ENCODE measurements around the gene COA5.

Gene COA5

DNA sequence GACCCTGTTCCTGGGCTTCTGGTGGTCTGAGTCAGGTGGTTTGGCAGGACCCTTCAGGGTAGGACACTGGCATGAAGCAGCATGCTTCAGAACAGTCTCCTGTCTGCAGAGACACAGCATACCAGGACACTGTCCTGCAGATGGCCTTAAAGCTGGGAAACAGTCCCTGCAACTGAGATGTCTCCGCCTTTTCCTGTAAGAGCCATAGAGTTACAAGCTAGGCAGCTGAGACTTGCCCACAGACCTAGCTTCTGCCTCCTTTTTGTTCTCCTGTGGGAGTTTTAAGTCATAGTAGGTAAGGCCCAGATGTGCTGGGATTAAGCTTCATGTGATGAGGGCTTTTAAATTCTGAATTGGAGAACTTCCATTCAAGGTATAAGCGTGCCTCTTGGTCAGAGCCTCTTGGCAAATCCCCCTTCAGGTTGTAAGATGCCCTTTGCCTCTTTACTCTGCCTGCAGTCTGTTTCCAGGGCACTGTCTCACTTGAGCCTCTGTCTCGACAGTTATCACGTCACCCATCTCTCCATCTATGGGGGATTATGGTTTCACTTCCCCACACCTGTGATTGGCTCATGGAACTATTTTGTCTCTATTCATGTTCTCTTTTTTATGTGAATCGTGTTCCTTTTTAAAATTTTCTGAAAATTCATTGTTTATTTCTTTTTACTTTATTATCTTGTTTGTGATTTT is 51.8 kb downstream of the COA5 start:
- Histone ChIP-seq H3K27ac (no peak overlapping the region), H3K36me3 (peaks cover 100% of the 10 kb centered on the region), H3K4me3 (ENCODE audit: low read depth in 1 of 2, low read length in 1 of 2) (no peak overlapping the region), H3K4me1 (ENCODE audit: control insufficient read depth in 1 of 2, insufficient read depth in 1 of 2, low read depth in 1 of 2, low read length in 1 of 2) (no peaks in the 10 kb centered on the region), H3K9me3 (no peaks in the 10 kb centered on the region), H3K27me3 (no peaks in the 10 kb centered on the region)
- TF ChIP-seq, protein P1, sequence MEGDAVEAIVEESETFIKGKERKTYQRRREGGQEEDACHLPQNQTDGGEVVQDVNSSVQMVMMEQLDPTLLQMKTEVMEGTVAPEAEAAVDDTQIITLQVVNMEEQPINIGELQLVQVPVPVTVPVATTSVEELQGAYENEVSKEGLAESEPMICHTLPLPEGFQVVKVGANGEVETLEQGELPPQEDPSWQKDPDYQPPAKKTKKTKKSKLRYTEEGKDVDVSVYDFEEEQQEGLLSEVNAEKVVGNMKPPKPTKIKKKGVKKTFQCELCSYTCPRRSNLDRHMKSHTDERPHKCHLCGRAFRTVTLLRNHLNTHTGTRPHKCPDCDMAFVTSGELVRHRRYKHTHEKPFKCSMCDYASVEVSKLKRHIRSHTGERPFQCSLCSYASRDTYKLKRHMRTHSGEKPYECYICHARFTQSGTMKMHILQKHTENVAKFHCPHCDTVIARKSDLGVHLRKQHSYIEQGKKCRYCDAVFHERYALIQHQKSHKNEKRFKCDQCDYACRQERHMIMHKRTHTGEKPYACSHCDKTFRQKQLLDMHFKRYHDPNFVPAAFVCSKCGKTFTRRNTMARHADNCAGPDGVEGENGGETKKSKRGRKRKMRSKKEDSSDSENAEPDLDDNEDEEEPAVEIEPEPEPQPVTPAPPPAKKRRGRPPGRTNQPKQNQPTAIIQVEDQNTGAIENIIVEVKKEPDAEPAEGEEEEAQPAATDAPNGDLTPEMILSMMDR (IDR thresholded peaks at IDR 0.05): no peak

DNA sequence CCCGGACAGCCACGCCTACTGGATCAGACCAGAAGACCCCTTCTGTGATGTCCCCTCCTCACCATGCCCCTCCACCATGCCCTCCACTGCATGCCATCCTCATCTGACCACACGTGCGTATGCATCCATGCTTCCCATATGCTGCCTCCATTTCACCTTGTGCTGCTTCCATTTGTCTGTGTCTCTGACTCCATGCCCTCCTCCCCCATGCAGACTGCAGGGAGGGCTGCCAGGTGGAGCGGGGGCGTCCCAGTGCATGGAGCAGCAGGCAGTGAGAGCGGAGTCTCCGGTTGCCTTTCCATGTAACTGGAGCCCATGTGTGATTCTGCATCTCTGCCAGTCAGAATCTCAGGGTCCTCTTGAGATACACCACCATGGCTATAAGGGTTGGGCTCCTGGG is 52.6 kb downstream of the COA5 start:
- Histone ChIP-seq H3K4me1 (ENCODE audit: control insufficient read depth in 1 of 2, insufficient read depth in 1 of 2, low read depth in 1 of 2, low read length in 1 of 2) (no peaks in the 10 kb centered on the region), H3K36me3 (peaks cover 100% of the 10 kb centered on the region), H3K9me3 (no peaks in the 10 kb centered on the region), H3K27me3 (no peaks in the 10 kb centered on the region), H3K4me3 (ENCODE audit: low read depth in 1 of 2, low read length in 1 of 2) (no peak overlapping the region), H3K27ac (no peak overlapping the region)
- TF ChIP-seq, protein P1 (IDR thresholded peaks at IDR 0.05): no peak

DNA sequence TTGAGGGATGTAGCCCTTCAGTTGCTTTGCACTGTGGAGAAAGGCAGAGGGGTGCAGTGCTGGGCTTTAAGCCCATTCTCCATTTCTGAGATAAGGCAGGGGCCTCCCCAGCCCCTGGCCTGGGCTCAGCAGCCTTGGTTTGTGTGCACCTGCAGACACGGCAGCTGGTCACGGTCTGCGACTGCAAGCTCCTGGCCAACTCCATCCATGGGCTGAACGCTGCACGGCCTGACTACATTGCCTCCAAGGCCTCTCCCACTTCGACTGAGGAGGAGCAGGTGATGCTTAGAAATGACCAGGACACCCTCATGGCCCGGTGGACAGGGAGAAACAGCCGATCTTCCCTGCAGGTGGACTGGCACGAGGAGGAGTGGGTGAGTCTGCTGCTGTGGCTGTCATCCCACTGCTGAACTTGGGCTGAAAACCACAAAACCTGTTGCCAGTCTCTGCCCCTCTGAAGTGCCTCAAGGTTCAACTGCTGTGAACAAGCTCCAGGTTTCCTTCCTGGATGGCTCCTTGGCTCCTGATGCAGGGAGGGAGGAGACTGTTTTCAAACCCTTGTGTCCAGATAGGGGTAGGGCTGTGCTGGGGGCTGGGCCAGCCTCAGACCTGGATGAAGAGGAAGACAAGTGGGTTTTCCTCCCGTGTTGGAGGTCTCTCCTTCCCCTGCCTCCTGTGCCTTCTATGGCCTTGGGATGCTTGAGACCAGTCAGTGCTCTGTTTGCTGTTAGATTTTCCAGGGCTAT is 54.0 kb downstream of the COA5 start:
- no peak overlapping the region for H3K4me3 ChIP-seq (ENCODE audit: low read depth in 1 of 2, low read length in 1 of 2)
- no peaks in the 10 kb centered on the region for H3K9me3 ChIP-seq
- H3K36me3 ChIP-seq: peaks cover 100% of the 10 kb centered on the region
- no peaks in the 10 kb centered on the region for H3K4me1 ChIP-seq (ENCODE audit: control insufficient read depth in 1 of 2, insufficient read depth in 1 of 2, low read depth in 1 of 2, low read length in 1 of 2)
- TF ChIP-seq, protein P1 (IDR thresholded peaks at IDR 0.05): no peak
- H3K27me3 ChIP-seq: no peaks in the 10 kb centered on the region
- H3K27ac ChIP-seq: no peak overlapping the region

- Histone ChIP-seq H3K4me3 (ENCODE audit: low read depth in 1 of 2, low read length in 1 of 2) (no peak overlapping the region), H3K27me3 (no peaks in the 10 kb centered on the region), H3K4me1 (ENCODE audit: control insufficient read depth in 1 of 2, insufficient read depth in 1 of 2, low read depth in 1 of 2, low read length in 1 of 2) (peaks cover 0 to under 1% of the 10 kb centered on the region in 2 experiments), H3K36me3 (peaks cover 100% of the 10 kb centered on the region), H3K9me3 (no peaks in the 10 kb centered on the region), H3K27ac (no peak overlapping the region)
- TF ChIP-seq, protein P1 (IDR thresholded peaks at IDR 0.05): no peak
Observed at GRCh38 chr2:98552499-98553179, 55.7 kb downstream of the COA5 start.

- Histone ChIP-seq H3K36me3 (peaks cover 100% of the 10 kb centered on the region), H3K4me1 (ENCODE audit: control insufficient read depth in 1 of 2, insufficient read depth in 1 of 2, low read depth in 1 of 2, low read length in 1 of 2) (peaks cover 3 to 7% of the 10 kb centered on the region in 2 experiments), H3K4me3 (ENCODE audit: low read depth in 1 of 2, low read length in 1 of 2) (no peak overlapping the region), H3K27me3 (no peaks in the 10 kb centered on the region), H3K9me3 (no peaks in the 10 kb centered on the region), H3K27ac (no peak overlapping the region)
- TF ChIP-seq, protein P1 (IDR thresholded peaks at IDR 0.05): no peak
Observed at GRCh38 chr2:98551316-98551715, 57.0 kb downstream of the COA5 start.

All from neutrophil (primary cell).